ENCODE data around the gene MTMR3.

The MTMR3 gene

DNA sequence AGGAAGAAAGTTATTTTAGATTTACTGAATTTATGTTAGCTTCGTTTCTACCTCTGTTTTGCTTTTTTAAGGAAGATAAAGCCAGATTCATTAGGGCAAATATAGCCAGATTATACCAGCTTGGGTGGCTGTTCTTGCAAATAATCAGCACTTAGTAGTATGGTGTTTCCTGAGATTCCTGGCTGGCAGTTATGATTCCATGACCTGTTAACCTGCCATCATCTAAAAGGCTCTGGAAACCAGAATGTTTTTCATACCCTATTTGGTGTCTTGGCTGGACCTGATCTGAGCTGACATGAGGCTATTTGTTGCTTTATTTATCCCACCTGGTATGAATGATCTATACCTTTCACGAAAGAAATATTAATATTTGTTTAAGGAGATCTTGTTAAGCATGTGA lies 114.5 kb downstream of the MTMR3 start:
- TF ChIP-seq, protein P1, sequence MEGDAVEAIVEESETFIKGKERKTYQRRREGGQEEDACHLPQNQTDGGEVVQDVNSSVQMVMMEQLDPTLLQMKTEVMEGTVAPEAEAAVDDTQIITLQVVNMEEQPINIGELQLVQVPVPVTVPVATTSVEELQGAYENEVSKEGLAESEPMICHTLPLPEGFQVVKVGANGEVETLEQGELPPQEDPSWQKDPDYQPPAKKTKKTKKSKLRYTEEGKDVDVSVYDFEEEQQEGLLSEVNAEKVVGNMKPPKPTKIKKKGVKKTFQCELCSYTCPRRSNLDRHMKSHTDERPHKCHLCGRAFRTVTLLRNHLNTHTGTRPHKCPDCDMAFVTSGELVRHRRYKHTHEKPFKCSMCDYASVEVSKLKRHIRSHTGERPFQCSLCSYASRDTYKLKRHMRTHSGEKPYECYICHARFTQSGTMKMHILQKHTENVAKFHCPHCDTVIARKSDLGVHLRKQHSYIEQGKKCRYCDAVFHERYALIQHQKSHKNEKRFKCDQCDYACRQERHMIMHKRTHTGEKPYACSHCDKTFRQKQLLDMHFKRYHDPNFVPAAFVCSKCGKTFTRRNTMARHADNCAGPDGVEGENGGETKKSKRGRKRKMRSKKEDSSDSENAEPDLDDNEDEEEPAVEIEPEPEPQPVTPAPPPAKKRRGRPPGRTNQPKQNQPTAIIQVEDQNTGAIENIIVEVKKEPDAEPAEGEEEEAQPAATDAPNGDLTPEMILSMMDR (IDR thresholded peaks at IDR 0.05; ENCODE audit: borderline replicate concordance, extremely low read depth, low read length, poor library complexity, severe bottlenecking), result no peak
- no peak for TF ChIP-seq EZH2 (IDR thresholded peaks at IDR 0.05; ENCODE audit: borderline replicate concordance, low read depth, low read length, severe bottlenecking)
- Histone ChIP-seq H3K27me3 (ENCODE audit: insufficient read depth, low read length, poor library complexity) (no peaks in the 10 kb centered on the region), H3K27ac (ENCODE audit: low read length) (no peak overlapping the region), H2AFZ (ENCODE audit: low read depth, low read length) (no peak overlapping the region), H3K4me1 (ENCODE audit: insufficient read depth, low read length) (no peaks in the 10 kb centered on the region), H3K36me3 (ENCODE audit: insufficient read depth, low read length) (peaks cover 28% of the 10 kb centered on the region), H3K4me2 (ENCODE audit: insufficient read depth, low read length) (no peak overlapping the region), H3K4me3 (ENCODE audit: low read depth in 1 of 2, low read length in 2 of 2) (no peak overlapping the region), H4K20me1 (ENCODE audit: insufficient read depth, low read length) (no peaks in the 10 kb centered on the region), H3K9me3 (ENCODE audit: insufficient read depth, low read length, severe bottlenecking) (no peaks in the 10 kb centered on the region), H3K9ac (ENCODE audit: low read depth, low read length) (no peak overlapping the region), H3K79me2 (ENCODE audit: insufficient read depth, low read length) (no peaks in the 10 kb centered on the region)
- DNase-seq, result no peak
- no peak for ATAC-seq (ENCODE audit: insufficient read depth, low read depth)

DNA sequence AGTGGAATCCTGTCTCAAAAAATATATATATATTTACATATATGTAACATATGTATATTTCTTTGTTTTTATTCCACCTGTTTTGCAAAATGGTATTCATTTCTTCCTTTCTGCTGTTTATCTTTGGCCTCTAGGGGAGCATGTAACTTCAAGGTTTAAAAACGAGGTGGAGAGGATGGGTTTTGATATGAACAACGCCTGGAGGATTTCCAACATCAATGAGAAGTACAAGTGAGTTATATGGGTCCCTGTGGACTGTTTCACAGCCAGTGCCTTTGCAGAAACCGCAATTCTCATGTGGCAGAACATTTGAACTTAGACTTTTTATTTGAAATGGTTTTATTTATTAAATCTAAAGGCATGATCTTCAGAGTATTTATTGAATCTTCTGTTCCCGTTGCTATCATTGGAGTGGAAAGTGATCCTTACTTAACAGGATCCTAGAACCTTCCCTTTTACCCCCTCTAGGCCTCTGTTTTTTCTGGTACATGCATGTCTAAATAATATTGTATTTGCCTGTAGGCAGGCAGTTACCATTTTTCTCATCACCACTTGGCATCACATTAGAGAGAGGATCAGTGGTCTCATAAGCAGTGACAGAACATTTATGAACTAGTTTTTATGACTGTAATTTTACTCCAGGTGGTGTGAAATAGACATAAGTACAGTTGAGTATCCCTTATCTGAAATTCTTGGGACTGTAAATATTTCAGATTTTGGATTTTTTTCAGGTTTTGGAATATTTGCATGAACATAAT lies 115.8 kb downstream of the MTMR3 start:
- no peak overlapping the region for H2AFZ ChIP-seq (ENCODE audit: low read depth, low read length)
- H3K27ac ChIP-seq (ENCODE audit: low read length), result no peak overlapping the region
- H3K9ac ChIP-seq (ENCODE audit: low read depth, low read length), result no peak overlapping the region
- H3K4me1 ChIP-seq (ENCODE audit: insufficient read depth, low read length), result no peaks in the 10 kb centered on the region
- peaks cover 25% of the 10 kb centered on the region for H3K36me3 ChIP-seq (ENCODE audit: insufficient read depth, low read length)
- H3K4me3 ChIP-seq (ENCODE audit: low read depth in 1 of 2, low read length in 2 of 2), result no peak overlapping the region
- DNase-seq (no peak), ATAC-seq (ENCODE audit: insufficient read depth, low read depth) (no peak)
- H3K27me3 ChIP-seq (ENCODE audit: insufficient read depth, low read length, poor library complexity), result no peaks in the 10 kb centered on the region
- no peaks in the 10 kb centered on the region for H3K79me2 ChIP-seq (ENCODE audit: insufficient read depth, low read length)
- no peak for TF ChIP-seq EZH2 (IDR thresholded peaks at IDR 0.05; ENCODE audit: borderline replicate concordance, low read depth, low read length, severe bottlenecking)
- TF ChIP-seq, protein P1 (IDR thresholded peaks at IDR 0.05; ENCODE audit: borderline replicate concordance, extremely low read depth, low read length, poor library complexity, severe bottlenecking), result no peak
- no peak overlapping the region for H3K4me2 ChIP-seq (ENCODE audit: insufficient read depth, low read length)
- no peaks in the 10 kb centered on the region for H3K9me3 ChIP-seq (ENCODE audit: insufficient read depth, low read length, severe bottlenecking)
- H4K20me1 ChIP-seq (ENCODE audit: insufficient read depth, low read length), result no peaks in the 10 kb centered on the region

DNA sequence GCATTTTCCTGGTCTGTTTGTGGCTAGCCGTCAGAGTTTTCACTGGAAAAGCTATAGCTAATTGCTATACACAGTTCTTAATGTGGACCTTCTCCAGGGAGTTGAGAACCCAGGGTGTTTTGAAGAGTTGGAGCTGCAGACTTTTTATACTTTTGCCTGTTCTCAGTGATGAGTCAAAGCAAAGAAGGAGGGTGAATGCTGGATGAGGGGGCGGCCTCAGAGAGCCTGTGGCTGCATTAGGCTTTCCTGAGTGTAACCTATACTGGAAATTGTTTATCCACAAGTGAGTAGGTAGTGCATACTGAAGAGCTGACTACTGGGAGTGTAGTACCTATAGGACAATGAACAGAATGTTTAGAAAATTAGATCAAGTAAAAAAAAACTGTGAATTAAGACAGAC lies 117.6 kb downstream of the MTMR3 start:
- Histone ChIP-seq H3K27me3 (ENCODE audit: insufficient read depth, low read length, poor library complexity) (no peaks in the 10 kb centered on the region), H3K9me3 (ENCODE audit: insufficient read depth, low read length, severe bottlenecking) (no peaks in the 10 kb centered on the region), H3K4me1 (ENCODE audit: insufficient read depth, low read length) (no peaks in the 10 kb centered on the region), H3K4me2 (ENCODE audit: insufficient read depth, low read length) (no peak overlapping the region), H3K79me2 (ENCODE audit: insufficient read depth, low read length) (no peaks in the 10 kb centered on the region), H3K27ac (ENCODE audit: low read length) (no peak overlapping the region), H3K36me3 (ENCODE audit: insufficient read depth, low read length) (peaks cover 29% of the 10 kb centered on the region), H2AFZ (ENCODE audit: low read depth, low read length) (no peak overlapping the region), H3K4me3 (ENCODE audit: low read depth in 1 of 2, low read length in 2 of 2) (no peak overlapping the region), H3K9ac (ENCODE audit: low read depth, low read length) (no peak overlapping the region), H4K20me1 (ENCODE audit: insufficient read depth, low read length) (no peaks in the 10 kb centered on the region)
- DNase-seq (no peak), ATAC-seq (ENCODE audit: insufficient read depth, low read depth) (no peak)
- TF ChIP-seq, protein P1 (IDR thresholded peaks at IDR 0.05; ENCODE audit: borderline replicate concordance, extremely low read depth, low read length, poor library complexity, severe bottlenecking), result no peak
- no peak for TF ChIP-seq EZH2 (IDR thresholded peaks at IDR 0.05; ENCODE audit: borderline replicate concordance, low read depth, low read length, severe bottlenecking)
